GM19438 (cell line): ENCODE data around the gene DOCK3.
"Not testable (repeated sequence)": the region's sequence is repeated elsewhere in the genome, so short reads cannot be mapped to it uniquely, and the experiment has no call there.

Experiments
- ATAC-seq: cut with Tn5 transposase; IDR thresholded peaks from one replicate; pipeline ENCODE4 v1.9.1; 2021; ENCODE audit warnings: low read depth; ENCODE audit not compliant: unreplicated experiment

The DOCK3 gene

DNA sequence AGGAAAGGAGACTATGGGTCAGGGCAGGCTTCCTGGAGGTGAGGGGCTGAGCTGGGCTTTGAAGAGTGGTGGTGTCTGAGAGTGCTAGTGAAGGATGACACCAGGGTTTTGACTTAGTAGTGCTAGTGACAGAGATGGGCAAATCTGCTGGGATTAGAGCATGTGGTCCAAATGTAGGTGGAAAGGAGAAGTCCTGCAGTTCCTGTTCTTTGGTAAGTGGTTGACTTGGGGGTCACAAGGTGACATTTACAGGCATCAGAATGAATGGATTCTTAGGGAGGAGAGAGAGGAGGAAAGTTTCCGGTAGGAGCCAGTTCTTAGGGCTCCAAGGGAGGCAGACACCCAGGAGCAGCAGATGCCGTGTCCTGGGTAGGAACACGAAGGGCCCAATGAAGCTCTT lies 796 bp upstream of the DOCK3 start:
- no peak for ATAC-seq

DNA sequence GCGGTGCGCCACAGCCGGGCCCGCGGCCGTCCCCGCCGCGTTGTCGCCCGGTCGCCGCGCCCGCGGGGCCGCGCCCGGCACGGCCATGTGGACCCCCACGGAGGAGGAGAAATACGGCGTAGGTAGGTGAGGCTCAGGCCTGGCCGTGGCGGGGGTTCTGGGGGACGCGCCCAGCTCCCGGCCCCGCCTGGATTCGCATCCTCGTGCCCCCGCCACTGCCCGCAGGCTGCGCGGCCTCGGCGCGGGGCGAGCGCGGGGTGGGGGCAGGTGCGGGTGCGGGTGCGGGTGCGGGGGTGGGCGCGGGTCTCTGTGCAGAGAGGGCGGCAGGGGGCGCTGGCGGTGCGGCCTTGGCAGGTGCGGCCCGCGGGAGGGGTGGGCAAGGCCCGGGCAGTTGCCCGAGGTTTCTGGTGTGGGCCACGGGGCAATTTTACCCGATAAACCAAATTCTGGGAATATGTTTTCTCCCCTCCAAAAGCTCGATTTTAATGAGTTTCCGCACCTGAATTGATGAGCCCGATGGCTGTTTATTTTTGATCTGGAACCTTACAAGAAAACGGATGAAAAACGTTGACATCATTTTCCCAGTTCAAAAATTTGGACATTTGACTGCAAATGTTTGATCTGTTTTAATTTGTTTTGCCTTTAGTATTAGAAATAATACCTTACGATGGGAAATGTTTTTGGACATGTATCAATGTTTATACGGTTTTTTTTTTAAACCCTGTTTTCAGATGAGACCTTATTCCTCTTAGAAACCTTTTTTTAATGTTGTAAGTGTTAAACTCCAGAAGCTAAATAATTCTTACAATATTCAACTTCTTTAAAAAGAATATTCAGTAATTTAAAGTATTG lies 678 bp downstream of the DOCK3 start:
- ATAC-seq, result no peak

DNA sequence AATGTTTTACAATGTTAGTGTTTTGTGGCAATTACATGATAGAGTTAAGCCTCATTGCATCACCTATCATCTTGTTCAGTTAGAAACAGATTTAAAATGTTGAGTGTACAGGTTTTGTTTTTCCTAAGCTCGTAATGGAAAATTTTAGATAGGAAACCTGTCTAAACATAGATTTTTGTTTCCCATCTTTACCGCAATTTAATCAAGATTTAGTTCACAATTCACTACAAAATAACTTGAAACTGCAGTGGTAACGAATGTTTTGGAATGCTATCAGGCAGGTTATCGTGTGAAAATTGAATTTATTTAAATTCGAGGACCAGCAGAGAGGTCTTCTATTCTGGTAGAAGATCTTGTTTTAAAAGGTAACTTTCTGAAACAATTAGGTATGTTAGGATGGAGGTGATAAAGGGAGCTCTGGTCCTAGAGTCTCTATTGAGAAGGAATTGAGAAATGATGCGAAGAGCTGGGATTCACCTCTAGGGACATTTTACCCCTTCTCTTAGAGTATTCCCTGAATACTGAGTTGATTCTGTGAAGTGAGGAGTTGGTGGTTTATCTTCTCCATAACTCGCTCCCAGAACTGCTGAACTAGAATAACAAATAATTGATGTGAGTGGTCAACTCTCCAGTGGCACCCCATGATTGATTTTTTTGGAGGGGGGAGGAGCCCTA lies 1.4 kb downstream of the DOCK3 start:
- ATAC-seq, result no peak

DNA sequence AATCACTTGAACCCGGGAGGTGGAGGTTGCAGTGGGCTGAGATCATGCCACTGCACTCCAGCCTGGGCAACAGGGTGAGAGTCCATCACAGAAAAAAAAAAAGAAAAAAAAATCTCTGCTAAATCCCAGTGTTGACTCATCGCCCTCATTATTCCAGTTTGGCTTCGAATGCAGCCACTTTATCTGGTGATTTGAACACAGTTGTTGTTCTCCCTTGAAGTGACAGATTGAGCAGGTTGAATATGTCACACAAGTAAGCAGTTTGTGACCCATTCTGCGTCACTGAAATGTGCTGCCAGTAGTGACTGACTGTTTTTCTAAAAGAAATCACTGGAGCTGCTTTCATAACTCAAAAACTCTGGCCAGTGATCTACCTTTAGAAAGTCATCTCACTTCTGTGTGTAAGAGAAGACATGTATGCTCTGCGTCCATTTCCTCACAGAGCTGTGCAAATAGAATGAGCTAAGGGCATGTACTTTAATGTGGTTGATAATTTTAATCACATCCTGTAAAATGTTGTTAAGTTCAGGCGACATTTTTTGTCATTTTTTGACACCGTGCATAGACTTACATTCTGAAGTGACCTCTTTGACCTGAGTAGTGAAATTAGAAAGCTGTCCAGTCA lies 12.5 kb downstream of the DOCK3 start:
- ATAC-seq, result no peak

DNA sequence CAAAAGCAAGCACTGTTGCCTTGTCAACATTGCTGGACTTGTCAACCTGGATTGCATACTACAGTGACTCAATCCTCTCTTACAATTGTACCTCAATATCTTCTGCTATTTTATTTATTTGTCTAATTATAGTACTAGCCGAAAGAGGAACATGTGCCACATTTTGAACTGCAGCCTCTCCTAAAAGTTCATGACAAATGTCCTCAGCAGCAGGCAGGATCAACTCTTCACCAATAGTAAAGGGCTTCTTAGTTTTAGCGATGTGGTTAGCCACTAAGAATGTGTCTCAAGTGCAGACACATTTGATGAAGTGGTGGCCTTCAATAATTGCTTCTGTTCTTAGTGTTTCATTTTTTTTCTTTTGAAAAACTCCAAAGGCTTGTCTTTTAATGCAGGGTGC lies 13.2 kb downstream of the DOCK3 start:
- no peak for ATAC-seq

DNA sequence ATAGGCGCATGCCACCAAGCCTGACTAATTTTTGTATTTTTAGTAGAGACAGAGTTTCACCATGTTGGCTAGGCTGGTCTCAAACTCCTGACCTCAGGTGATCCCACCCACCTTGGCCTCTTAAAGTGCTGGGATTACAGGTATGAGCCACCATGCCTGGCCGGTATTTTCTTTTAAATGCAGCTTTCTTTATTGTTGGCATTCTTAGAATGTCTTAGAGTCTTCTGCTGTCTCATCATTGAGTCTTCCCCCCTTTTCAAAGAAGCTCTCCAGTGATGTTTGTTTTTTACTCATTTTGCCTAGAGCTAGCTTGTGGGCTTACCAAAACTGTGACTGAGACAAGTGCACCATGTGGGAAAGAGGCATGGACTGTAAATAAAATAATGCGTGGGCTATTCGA lies 13.9 kb downstream of the DOCK3 start:
- ATAC-seq, result not testable (repeated sequence)

DNA sequence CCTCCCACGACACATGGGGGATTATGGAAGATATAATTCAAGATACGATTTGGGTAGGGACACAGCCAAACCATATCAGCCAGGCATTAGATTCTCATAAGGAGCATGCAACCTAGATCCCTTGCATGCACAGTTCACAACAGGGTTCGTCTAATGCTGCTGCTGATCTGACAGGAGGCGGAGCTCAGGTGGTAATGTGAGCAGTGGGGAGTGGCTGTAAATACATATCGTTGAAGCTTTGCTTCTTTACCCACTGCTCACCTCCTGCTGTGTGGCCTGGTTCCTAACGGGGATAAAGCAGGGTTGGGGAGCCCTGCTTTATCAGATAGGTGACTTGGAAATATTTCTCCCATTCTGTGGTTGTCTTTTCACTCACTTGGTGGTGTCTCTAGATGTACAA lies 14.8 kb downstream of the DOCK3 start:
- ATAC-seq, result no peak

DNA sequence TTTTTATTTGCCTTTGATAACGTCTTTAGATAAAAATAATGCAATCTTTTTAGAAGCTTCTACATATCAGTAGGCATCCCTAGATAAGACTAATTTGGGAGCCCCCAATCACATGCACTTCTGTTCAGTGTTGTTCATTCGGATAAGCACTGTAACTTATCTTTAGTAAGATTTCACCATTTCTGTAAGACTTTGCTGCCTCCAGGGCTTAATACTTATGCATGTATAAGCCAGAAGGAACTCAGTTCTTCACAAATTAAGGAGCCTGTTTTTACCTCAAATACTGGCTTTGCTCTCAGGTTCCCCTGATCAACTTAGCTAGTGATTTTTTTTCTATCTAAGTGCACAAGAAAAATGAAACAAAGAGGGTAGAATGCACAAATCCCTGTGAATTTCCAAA lies 20.3 kb downstream of the DOCK3 start:
- ATAC-seq, result no peak

DNA sequence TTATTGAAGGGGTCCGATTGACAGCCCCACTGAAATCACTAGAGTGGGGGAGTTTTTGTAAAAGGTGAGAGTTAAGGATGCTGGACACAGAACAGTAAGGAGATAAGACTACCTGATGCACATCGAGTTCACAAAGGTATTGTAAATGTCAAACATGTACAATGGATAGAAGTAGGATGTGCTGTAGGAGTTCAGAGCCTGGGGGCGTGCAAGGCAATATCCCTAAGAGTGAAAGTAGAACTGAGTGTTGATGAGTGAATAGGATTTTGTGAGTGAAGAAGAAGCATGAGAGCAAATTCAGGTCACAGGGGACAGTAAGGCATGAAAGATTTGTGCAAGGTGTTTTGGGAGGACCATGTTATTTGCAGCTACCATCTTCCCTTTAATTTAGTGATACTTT lies 21.5 kb downstream of the DOCK3 start:
- no peak for ATAC-seq

DNA sequence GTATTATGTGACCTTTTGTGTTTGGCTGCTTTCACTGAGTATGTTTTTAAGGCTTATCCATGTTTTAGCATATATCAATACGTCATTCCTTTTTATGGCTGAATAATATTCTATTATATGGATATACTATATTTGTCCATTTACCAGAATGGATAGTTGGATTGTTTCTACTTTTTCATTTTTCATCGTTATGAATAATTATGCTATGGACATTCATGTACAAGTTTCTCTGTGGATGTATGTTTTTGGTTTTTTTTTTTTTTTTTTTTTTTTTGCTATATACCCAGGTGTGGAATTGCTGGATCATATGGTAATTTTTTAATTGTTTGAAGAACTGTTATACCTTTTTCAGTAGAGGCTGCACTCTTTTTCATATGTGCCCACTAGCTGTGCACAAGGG lies 23.5 kb downstream of the DOCK3 start:
- no peak for ATAC-seq

DNA sequence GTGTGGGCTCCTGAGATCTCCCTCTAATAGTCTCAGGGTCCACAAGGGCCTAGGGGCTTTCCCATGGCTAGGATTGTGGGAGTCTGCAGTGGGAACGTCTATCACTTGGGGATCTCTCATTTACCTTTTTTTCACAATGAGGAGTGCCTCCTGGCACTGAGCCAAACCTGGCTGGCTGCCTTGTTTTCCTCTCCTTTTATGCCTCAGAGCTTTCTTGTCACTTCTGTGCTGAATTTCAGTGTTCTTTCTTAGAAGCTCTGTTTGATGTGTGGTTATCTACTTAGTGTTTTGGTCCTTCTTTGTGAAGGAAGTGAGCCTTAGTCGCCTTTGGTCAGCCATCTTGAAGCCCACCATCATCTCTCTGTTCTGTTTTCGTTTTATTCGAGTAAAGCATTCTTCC lies 33.9 kb downstream of the DOCK3 start:
- ATAC-seq, result no peak

DNA sequence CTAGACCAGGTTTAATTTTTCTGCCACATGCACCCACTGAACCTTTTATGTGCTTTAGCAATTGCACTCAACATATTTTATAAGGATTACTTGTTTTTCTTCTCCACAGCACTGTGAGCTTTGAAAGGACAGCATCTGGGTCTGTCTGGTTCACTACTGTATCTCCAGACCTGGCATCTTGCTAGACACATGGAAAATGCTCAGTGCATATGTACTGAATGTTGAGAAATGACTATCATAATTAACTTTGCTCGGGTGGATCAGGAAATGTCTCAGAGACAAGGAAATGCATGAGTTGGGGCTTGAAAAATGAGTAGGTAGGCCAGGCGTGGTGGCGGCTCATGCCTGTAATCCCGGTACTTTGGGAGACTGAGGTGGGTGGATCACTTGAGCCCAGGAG lies 40.2 kb downstream of the DOCK3 start:
- no peak for ATAC-seq

DNA sequence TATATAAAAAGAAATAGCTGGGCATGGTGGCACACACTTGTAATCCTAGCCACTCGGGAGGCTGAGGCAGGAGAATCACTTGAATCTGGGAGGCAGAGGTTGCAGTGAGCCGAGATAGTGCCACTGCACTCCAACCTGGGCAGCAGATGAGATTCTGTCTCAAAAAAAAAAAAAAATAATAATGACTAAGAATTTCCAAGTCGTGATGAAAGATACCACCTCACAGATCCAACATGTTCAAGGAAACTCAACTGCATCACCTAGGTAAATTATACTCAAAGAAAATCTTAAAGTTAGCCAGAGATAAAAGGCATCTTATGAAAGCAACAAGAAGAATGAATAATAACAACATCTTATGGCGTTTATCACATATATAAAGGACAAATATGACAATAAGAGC lies 50.1 kb downstream of the DOCK3 start:
- no peak for ATAC-seq

DNA sequence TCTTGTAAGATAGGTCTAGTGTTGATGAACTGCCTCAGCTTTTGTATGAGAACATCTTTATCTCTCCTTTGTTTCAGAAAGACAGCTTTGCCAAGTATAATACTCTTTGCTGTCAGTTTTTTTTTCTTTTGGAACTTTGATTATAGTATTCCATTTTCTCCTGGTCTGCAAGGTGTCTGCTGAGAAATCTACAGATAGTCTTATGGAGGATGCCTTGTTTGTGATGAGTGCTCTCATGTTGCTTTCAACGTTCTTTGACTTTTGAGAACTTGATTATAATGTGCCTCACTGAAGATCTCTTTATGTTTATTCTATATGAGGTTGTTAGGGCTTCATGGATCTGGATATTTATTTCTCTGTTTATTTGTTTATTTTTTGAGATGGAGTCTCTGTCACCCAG lies 60.3 kb downstream of the DOCK3 start:
- no peak for ATAC-seq

DNA sequence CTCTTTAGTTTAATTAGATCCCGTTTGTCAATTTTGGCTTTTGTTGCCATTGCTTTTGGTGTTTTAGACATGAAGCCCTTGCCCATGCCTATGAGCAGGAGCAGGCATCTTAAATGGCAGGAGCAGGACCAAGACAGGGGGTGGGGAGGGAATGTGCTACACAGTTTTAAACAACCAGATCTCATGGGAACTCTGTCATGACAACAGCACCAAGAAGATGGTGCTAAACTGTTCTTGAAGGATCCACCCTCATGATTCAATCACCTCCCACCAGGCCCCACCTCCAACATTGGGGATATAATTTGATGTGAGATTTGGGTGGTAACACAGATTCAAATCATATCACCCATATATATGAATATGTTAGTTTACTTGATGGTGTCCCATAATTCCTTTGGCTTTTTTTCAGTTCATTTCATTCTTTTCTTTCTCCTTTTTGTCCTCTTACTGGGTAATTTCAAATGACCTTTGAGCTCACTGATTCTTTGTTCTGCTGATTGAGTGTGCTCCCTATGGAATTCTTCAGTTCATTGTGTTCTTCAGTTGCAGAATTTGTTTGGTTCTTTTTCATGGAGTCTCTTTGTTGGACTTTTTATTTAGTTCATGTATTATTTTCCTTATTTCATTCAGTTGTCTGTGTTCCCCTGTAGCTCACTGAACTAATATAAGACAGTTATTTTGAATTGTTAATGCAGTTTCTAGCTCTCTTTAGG lies 62.6 kb downstream of the DOCK3 start:
- ATAC-seq, result no peak

DNA sequence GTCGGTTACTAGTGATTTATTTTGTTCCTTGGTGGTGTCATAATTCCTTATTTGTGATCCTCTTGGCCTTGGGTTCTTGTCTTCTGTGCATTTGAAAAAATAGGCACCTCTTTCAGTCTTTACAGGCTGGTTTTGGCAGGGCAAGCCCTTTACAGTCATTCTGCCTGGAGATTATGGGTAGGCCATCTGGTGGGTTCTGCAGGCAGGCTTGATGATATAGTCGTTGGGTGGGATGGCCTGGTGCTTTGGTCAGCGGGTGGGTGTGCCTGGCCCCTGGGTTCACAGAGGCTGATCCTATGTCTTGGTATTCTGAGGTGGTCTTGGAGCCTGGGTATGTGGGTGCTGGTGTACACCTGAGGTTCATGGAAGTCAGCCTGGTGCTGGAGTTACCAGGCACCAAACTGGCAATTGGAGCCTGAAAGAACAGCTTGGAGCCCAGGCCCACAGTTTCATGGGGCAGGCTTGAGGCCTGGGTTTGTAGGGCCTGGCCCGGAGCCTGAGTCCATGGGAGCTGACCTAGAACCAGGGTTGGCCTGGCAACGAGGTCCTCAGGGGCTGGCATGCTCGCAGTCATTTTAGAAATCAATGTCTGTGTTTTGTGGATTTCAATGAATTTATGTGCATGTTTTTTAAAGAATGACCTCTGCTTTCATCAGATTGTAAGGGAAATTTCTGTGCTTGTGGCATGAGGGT lies 63.3 kb downstream of the DOCK3 start:
- ATAC-seq, result no peak

DNA sequence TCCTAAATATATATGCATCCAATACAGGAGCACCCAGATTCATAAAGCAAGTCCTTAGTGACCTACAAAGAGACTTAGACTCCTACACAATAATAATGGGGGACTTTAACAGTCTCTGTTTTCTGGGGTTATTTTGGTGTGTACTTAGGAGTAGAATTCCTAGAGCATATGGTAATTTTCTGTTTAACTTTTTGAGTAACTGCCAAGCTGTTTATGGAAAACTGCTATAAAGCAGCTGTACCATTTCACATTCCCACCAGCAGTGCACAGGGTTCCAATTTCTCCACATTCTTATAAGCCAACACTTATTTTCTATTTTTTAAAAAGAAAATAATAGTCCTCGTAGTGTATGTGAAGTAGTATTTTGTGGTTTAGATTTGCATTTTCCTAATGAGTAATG lies 68.9 kb downstream of the DOCK3 start:
- no peak for ATAC-seq

DNA sequence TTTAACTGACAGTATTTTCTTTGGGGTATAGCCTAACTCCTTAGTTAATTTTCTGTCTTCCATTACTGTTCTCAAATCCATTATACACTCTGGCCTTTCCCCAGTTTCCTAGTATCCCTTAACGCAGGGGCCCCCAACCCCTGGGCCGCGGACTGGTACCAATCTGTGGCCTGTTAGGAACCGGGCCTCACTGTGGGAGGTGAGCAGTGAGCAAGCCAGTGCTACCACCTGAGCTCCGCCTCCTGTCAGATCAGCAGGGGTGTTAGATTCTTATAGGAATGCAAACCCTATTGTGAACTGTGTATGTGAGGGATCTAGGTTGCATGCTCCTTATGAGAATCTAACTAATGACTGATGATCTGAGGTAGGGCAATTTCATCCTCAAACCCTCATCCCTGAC lies 75.1 kb downstream of the DOCK3 start:
- ATAC-seq, result no peak

DNA sequence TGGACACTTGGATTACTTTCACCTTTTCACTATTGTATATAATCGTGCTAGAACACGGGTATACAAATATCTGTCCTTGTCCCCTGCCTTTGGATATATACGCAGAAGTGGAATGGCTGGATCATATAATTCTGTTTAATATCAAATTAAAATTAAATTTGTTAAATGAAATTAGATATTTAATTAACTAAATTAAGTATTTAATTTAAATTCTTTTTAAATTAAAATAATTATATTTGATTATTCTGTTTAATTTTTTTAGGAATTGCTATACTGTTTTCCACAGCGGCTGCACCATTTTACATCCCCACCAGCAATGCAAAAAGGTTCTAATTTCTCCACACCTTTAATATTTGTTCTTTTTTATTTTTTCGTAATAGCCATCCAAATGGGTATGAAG lies 84.3 kb downstream of the DOCK3 start:
- ATAC-seq, result no peak

DNA sequence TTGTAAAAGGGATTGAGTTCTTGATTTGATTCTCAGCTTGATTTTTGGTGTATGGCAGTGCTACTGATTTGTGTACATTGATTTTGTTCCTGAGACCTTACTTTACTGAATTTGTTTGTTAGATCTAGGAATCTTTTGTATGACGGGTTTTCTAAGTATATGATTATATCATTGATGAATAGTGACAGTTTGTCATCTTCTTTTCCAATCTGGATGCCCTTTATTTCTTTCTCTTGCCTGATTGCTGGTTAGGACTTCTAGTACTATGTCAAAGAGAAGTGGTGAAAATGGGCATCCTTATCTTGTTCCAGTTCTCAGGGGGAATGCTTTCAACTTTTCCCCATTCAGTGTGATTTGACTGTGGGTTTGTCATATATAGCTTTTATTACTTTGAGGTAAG lies 103.0 kb downstream of the DOCK3 start:
- ATAC-seq, result no peak

DNA sequence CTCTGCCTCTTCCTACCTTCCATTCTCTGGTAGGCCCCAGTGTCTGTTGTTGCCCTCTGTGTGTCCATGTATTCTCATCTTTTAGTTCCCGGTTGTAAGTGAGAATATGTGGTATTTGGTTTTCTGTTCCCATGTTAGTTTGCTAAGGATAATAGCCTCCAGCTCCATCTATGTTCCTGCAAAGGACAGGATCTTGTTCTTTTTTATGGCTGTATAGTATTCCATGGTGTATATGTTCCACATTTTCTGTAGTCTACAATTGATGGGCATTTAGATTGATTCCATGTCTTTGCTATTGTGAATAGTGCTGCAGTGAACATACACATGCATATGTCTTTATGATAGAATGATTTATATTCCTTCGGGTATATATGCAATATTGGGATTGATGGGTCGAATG lies 107.0 kb downstream of the DOCK3 start:
- ATAC-seq, result not testable (repeated sequence)
